GM18951 (cell line): ENCODE results near the gene COL5A1.

Experiments
- POLR2A ChIP-seq: IDR thresholded peaks from 4 replicates; pipeline ENCODE4 v1.6.1; 2011; ENCODE audit warnings: mild to moderate bottlenecking; ENCODE audit not compliant: insufficient read length, insufficient read depth; ENCODE audit errors: extremely low read depth
- in situ Hi-C: fragments of 300-500 bp; cut with MboI; formaldehyde crosslinking; loops from one replicate; pipeline ENCODE4 v1.12.0; 2022; ENCODE audit warnings: low sequenced_read_pairs, mixed read lengths, inconsistent platforms; ENCODE audit not compliant: unreplicated experiment

Gene COL5A1

GRCh38 chr9:134820901-134821300 lies 179.3 kb downstream of the COL5A1 start:
- TF ChIP-seq POLR2A: no peak

GRCh38 chr9:134822541-134822940 lies 180.9 kb downstream of the COL5A1 start:
- TF ChIP-seq POLR2A: no peak
- in situ Hi-C loops: no loop called here

More at GRCh38 chr9:134820901-134821300, 179.3 kb downstream of the COL5A1 start:
- in situ Hi-C loops: no loop called here

- TF ChIP-seq POLR2A: no peak
- in situ Hi-C loops: no loop called here
These were observed 182.0 kb downstream of the COL5A1 start for GRCh38 chr9:134823623-134824022.

GRCh38 chr9:134824583-134824982 lies 183.0 kb downstream of the COL5A1 start:
- TF ChIP-seq POLR2A: no peak
- in situ Hi-C loops: no loop called here

GRCh38 chr9:134825025-134825424 lies 183.4 kb downstream of the COL5A1 start:
- in situ Hi-C loops: no loop called here
- no peak for TF ChIP-seq POLR2A

GRCh38 chr9:134826336-134827285 lies 185.0 kb downstream of the COL5A1 start:
- no peak for TF ChIP-seq POLR2A
- in situ Hi-C loops: no loop called here

GRCh38 chr9:134827559-134827958 lies 186.0 kb downstream of the COL5A1 start:
- no peak for TF ChIP-seq POLR2A

GRCh38 chr9:134827993-134828392 lies 186.4 kb downstream of the COL5A1 start:
- TF ChIP-seq POLR2A: no peak
- in situ Hi-C loops: no loop called here

More at GRCh38 chr9:134827559-134827958, 186.0 kb downstream of the COL5A1 start:
- in situ Hi-C loops: no loop called here

GRCh38 chr9:134828892-134829291 lies 187.3 kb downstream of the COL5A1 start:
- TF ChIP-seq POLR2A: no peak
- in situ Hi-C loops: no loop called here

- no peak for TF ChIP-seq POLR2A
- in situ Hi-C loops: no loop called here
These were observed 187.8 kb downstream of the COL5A1 start for GRCh38 chr9:134829356-134829937.

- in situ Hi-C loops: no loop called here
- no peak for TF ChIP-seq POLR2A
These were observed 188.5 kb downstream of the COL5A1 start for GRCh38 chr9:134830126-134830525.

- no peak for TF ChIP-seq POLR2A
- in situ Hi-C loops: no loop called here
These were observed 189.5 kb downstream of the COL5A1 start for GRCh38 chr9:134830926-134831720.

- in situ Hi-C loops: no loop called here
- no peak for TF ChIP-seq POLR2A
These were observed 190.9 kb downstream of the COL5A1 start for GRCh38 chr9:134832471-134832870.
